ENCODE measurements around the gene PEX26. TPM values are rescaled to one million over a fixed set of nuclear protein-coding genes. Genes with fewer than 3 reads are reported as not detected.
A peak's percentile ranks its signal among the peaks of the same experiment; 100 is the strongest.

PEX26 gene
- total and polyA plus RNA-seq, 2 of the 13 experiments (the other 11 are each of a cell fraction or from before 2014, with no cell fraction given) = 10.6 to 25.1 TPM

GRCh38 chr22:18044548-18045271 lies 33.1 kb upstream of the PEX26 start (continued):
- TF ChIP-seq ZNF468 (CRISPR knock-in tag; IDR thresholded peaks at IDR 0.05) (no peak), ZSCAN9 (CRISPR knock-in tag; IDR thresholded peaks at IDR 0.05; ENCODE audit: borderline replicate concordance) (0 out of 2 replicates have a peak, but pooled peaks have one; percentile 22), ZNF878 (CRISPR knock-in tag; IDR thresholded peaks at IDR 0.05) (no peak), ZNF703 (CRISPR knock-in tag; IDR thresholded peaks at IDR 0.05; ENCODE audit: borderline replicate concordance) (no peak), ZNF530 (CRISPR knock-in tag; IDR thresholded peaks at IDR 0.05; ENCODE audit: low read depth) (no peak), XRCC5 (optimal IDR thresholded peaks at IDR 0.05; ENCODE audit: low read length) (peak; percentile 44), HOXA5 (CRISPR knock-in tag; IDR thresholded peaks at IDR 0.05) (no peak), CEBPZ (IDR thresholded peaks at IDR 0.05; ENCODE audit: low read length) (no peak), SIX1 (CRISPR knock-in tag; IDR thresholded peaks at IDR 0.05; ENCODE audit: borderline replicate concordance) (no peak; the same call in 1 of the 2 replicates), NKX3-1 (CRISPR knock-in tag; IDR thresholded peaks at IDR 0.05) (no peak), TRIM22 (IDR thresholded peaks at IDR 0.05) (no peak), SALL1 (CRISPR knock-in tag; IDR thresholded peaks at IDR 0.05) (peak; percentile 90), AKNA (CRISPR knock-in tag; IDR thresholded peaks at IDR 0.05; ENCODE audit: borderline replicate concordance) (no peak), ARHGAP35 (CRISPR knock-in tag; IDR thresholded peaks at IDR 0.05; ENCODE audit: borderline replicate concordance) (no peak), RAD51 (IDR thresholded peaks at IDR 0.05; ENCODE audit: borderline replicate concordance) (peak; percentile 42; the same call in 1 of the 2 replicates), ZXDC (CRISPR knock-in tag; IDR thresholded peaks at IDR 0.05) (no peak)
